Activated CD8-positive, alpha-beta T cell treated with anti-CD3 and anti-CD28 coated beads for 36 hours (primary cell): ENCODE measurements around the gene MAP3K5. TPM values are rescaled to one million over a fixed set of nuclear protein-coding genes. Genes with fewer than 3 reads are reported as not detected.

ENCODE experiments used
- ATAC-seq: fragments of 200-7000 bp; cut with Tn5 transposase; one replicate; pipeline ENCODE4 v1.10.0; 2021; ENCODE audit warnings: mild to moderate bottlenecking, moderate library complexity
- CTCF ChIA-PET: fragments of 350-600 bp; sonication (Branson Sonifier 250); formaldehyde crosslinking; loops from one replicate; lab custom pipeline; 2021; ENCODE audit warnings: antibody characterized with exemption; lab: Charles Lee
- POLR2A ChIA-PET: fragments of 350-600 bp; sonication (Branson Sonifier 250); formaldehyde crosslinking; loops from one replicate; lab custom pipeline; 2021; ENCODE audit warnings: antibody characterized with exemption; lab: Charles Lee
- DNase-seq: peaks from one replicate; pipeline ENCODE4 v3.0.0-alpha.2; 2020
- H3K27ac Mint-ChIP-seq: one replicate; pipeline ENCODE4 v1.8.0; 2021; ENCODE audit warnings: mild to moderate bottlenecking, mixed read lengths
- H3K27me3 Mint-ChIP-seq: one replicate; pipeline ENCODE4 v1.8.0; 2021; ENCODE audit warnings: mixed read lengths
- H3K36me3 Mint-ChIP-seq: one replicate; pipeline ENCODE4 v1.8.0; 2021; ENCODE audit warnings: low read depth, mixed read lengths
- H3K4me1 Mint-ChIP-seq: one replicate; pipeline ENCODE4 v1.8.0; 2021; ENCODE audit warnings: low read depth, mixed read lengths
- H3K4me3 Mint-ChIP-seq: one replicate; pipeline ENCODE4 v1.8.0; 2021; ENCODE audit warnings: mild to moderate bottlenecking, moderate library complexity, mixed read lengths
- H3K9me3 Mint-ChIP-seq: one replicate; pipeline ENCODE4 v1.8.0; 2021; ENCODE audit warnings: mixed read lengths
- CTCF ChIP-seq: fragments of 200-600 bp; IDR thresholded peaks from one replicate; pipeline ENCODE4 v1.8.0; 2022; ENCODE audit warnings: antibody characterized with exemption, mild to moderate bottlenecking
- intact Hi-C: fragments of 100-400 bp; cut with micrococcal nuclease; formaldehyde crosslinking; loops from one replicate; pipeline ENCODE4 v1.10.0; 2022
- total RNA-seq, 2 experiments: library from RNA; stranded (reverse); gene quantifications; one replicate each; pipeline ENCODE4 v1.2.3, GENCODE V29; 2021

The MAP3K5 gene
- total RNA-seq, 2 experiments from 2014 or later: 4.4 to 4.6 TPM

- ChIA-PET CTCF (interaction anchor here (1.1 to 13.0 kb wide), 3 partner anchors 8 to 139 kb away, joined by 3 to 370 read pairs (median 9); partner anchors contain the start of gene MAP3K5), POLR2A (no interaction called here)
- Mint-ChIP-seq H3K4me3 (no peak overlapping the region), H3K9me3 (no peaks in the 10 kb centered on the region), H3K4me1 (no peaks in the 10 kb centered on the region), H3K27ac (no peak overlapping the region), H3K36me3 (no peaks in the 10 kb centered on the region), H3K27me3 (no peaks in the 10 kb centered on the region)
- no peak for TF ChIP-seq CTCF
- intact Hi-C loops: no loop called here
- no peak for DNase-seq
- no peak for ATAC-seq
Measured at GRCh38 chr6:136651982-136652381, 140.3 kb downstream of the MAP3K5 start.

- no peaks in the 10 kb centered on the region for H3K9me3 Mint-ChIP-seq
- no peaks in the 10 kb centered on the region for H3K27me3 Mint-ChIP-seq
- ChIA-PET POLR2A (interaction anchor here (0.6 to 3.0 kb wide), 5 partner anchors 12 to 245 kb away, joined by 3 to 15 read pairs (median 4); partner anchors contain the start of gene MAP3K5), CTCF (interaction anchor here (1.3 to 13.0 kb wide), 4 partner anchors 37 to 149 kb away, joined by 3 to 370 read pairs (median 50); partner anchors contain the start of gene MAP3K5)
- H3K36me3 Mint-ChIP-seq: no peaks in the 10 kb centered on the region
- DNase-seq (peak; percentile 66), ATAC-seq (peak; percentile 98)
- intact Hi-C loops: no loop called here
- H3K4me3 Mint-ChIP-seq: no peak overlapping the region
- TF ChIP-seq CTCF: no peak
- H3K27ac Mint-ChIP-seq: no peak overlapping the region
- H3K4me1 Mint-ChIP-seq: no peaks in the 10 kb centered on the region
Measured at GRCh38 chr6:136647363-136647852, 144.9 kb downstream of the MAP3K5 start.

- Mint-ChIP-seq H3K4me3 (no peak overlapping the region), H3K27ac (no peak overlapping the region), H3K9me3 (no peaks in the 10 kb centered on the region), H3K36me3 (no peaks in the 10 kb centered on the region), H3K27me3 (no peaks in the 10 kb centered on the region), H3K4me1 (no peaks in the 10 kb centered on the region)
- intact Hi-C loops: no loop called here
- ATAC-seq (no peak), DNase-seq (no peak)
- TF ChIP-seq CTCF: no peak
- ChIA-PET POLR2A (interaction anchor here (1.1 to 3.0 kb wide), 2 partner anchors 11 to 146 kb away, joined by 4 to 15 read pairs; partner anchors contain the start of gene MAP3K5), CTCF (interaction anchor here (1.2 to 13.0 kb wide), 5 partner anchors 36 to 177 kb away, joined by 3 to 370 read pairs (median 5); partner anchors contain the start of gene MAP3K5)
Measured at GRCh38 chr6:136646377-136646776, 145.9 kb downstream of the MAP3K5 start.

- ATAC-seq: no peak
- intact Hi-C loops: loop anchor here (1.0 kb wide), 1 partner anchor 149 kb away; no protein-coding TSS in a partner anchor
- Mint-ChIP-seq H3K27me3 (no peaks in the 10 kb centered on the region), H3K9me3 (no peaks in the 10 kb centered on the region), H3K4me1 (no peaks in the 10 kb centered on the region), H3K27ac (no peak overlapping the region), H3K4me3 (no peak overlapping the region), H3K36me3 (no peaks in the 10 kb centered on the region)
- CTCF ChIA-PET: interaction anchor here (0.6 to 13.0 kb wide), 63 partner anchors 9 to 1560 kb away, joined by 3 to 370 read pairs (median 6); partner anchors contain the start of genes MAP3K5, MAP7, PEX7 and SLC35D3
- POLR2A ChIA-PET: interaction anchor here (0.9 to 2.4 kb wide), 3 partner anchors 143 to 148 kb away, joined by 3 to 29 read pairs (median 8); partner anchors contain the start of gene MAP3K5
- no peak for DNase-seq
- no peak for TF ChIP-seq CTCF
Measured at GRCh38 chr6:136644597-136644952, 147.7 kb downstream of the MAP3K5 start.
